GM19372 (cell line): ENCODE measurements around the gene MYADM.
"Not testable (repeated sequence)": the region's sequence is repeated elsewhere in the genome, so short reads cannot be mapped to it uniquely, and the experiment has no call there.

ENCODE experiments used
- ATAC-seq: cut with Tn5 transposase; IDR thresholded peaks from one replicate; pipeline ENCODE4 v1.9.1; 2021; ENCODE audit warnings: mild to moderate bottlenecking, low read depth, moderate library complexity; ENCODE audit not compliant: unreplicated experiment

Gene MYADM

DNA sequence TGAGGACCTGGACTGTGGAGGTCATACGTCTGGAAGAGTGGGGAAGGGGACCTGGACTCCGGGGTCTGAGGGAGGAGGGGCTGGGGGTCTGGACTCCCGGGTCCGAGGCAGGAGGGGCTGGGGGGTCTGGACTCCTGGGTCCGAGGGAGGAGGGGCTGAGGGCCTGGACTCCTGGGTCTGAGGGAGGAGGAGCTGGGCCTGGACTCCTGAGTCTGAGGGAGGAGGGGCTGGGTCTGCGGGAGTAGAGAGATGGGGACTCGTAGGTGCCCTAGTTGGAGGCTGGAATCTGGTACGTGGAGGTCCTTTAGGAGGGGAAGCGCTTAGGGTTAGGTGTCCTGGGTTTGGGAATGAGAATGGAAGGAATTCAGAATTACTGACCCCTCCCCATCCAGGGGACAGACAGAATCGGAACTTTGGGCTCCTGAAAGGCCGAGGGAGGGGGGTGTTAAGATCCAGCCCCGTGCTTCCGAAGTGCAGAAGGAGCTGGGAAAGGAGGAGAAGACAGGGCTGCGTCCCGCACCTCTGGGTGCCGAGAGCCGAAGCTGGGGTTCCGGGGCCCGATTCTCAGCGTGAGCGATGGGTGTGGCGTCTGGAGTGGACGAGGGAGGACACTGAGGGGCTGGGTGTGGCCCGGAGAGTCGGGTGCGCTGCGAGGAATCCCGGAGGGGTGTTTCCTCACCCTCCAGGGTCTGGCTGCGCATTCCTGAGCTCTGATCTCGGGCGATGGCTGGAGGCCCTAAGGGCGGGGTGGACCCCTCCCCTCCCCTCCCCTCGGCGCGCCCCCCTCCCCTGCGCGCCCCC, 608 bp downstream of the MYADM start:
- no peak for ATAC-seq

DNA sequence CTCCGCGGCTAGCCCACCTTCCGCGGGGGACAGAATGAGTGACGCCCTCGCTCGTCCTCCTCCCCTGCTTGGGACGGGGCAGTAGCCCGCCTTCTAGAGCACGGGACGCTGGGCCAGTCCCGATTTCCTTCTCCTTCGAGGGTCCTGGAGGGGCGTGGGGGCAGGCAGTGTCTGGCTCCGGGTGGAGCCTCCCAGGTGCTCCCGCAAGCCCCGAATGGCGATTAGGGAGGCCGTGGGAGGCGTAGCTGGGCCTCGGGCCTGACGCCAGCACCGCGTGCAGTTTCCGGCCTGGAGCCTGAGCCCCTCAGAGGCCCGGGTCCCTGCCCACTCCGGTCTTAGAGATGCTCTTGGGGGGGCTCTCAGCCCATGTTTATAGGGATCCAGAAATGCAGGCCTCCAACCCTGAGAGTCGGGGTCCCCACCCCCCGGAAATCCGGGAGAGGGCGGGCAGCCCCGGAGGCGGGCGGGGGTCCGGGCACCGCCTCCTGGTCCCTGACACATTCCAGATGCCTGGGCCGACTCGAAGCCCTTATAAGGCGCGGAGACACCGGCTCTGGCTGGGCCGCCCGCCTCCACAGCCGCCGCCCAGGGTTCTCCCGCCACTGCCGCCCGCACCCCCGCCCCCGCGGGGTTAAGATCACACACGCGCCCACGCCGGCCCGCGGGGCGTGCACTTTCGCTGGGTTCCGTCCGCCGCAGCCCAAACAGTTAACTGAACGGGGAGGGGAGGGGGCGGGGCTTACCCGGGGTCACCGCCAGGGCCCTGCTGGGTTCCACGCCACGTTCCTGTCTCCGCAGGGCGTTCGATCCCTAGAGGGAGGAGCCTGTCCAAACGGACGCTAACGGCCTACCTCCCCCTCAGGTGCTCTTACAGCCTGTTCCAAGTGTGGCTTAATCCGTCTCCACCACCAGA, 1.5 kb downstream of the MYADM start:
- no peak for ATAC-seq

DNA sequence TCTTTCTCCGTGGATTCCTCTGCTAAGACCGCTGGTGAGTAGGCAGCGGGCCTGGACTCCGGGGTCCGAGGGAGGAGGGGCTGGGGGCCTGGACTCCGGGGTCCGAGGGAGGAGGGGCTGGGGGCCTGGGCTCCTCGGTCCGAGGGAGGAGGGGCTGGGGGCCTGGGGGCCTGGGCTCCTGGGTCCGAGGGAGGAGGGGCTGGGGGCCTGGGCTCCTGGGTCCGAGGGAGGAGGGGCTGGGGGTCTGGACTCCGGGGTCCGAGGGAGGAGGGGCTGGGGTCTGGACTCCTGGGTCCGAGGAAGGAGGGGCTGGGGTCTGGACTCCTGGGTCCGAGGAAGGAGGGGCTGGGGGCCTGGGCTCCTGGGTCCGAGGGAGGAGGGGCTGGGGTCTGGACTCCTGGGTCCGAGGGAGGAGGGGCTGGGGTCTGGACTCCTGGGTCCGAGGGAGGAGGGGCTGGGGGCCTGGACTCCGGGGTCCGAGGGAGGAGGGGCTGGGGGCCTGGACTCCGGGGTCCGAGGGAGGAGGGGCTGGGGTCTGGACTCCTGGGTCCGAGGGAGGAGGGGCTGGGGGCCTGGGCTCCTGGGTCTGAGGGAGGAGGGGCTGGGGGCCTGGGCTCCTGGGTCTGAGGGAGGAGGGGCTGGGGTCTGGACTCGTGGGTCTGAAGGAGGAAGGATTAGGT, 2.3 kb downstream of the MYADM start:
- not testable (repeated sequence) for ATAC-seq

DNA sequence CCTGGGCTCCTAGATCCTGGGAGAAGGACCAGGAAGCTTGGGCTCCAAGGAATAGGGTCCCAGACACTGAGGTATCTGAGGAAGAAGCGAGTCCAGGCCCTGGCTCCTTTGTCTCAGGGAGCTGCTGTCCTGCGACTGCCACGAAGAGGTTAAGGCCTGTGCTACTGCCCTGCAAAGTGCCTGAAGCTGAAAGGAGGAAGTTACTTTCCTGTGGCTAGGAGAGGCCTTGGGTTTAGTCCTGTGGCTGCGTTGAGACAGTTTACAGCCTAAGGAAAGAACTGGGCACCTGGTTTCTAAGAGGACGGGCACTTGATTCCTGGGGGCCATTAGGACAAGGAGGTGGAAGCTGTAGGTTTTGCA, 2.8 kb downstream of the MYADM start:
- no peak for ATAC-seq

DNA sequence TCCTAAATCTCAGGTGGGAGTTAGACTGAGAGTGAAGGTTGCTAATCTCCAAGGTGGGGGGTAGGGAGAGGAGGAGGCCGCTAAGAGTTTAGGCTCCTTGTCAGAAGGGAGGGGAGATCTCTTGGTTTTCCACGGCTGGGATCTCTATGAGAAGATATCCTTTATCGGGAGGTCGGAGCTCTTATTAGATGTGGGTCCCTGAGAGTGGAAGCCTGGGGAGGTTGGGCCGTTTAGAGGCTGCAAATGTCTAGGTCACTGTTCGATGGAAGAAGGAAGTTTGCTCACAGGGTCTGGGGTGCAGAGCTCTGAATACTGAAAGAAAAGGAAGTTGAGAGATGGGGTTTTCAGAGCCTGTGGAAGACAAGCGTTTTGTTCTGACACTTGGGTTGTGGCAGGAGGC, 3.8 kb downstream of the MYADM start:
- no peak for ATAC-seq

DNA sequence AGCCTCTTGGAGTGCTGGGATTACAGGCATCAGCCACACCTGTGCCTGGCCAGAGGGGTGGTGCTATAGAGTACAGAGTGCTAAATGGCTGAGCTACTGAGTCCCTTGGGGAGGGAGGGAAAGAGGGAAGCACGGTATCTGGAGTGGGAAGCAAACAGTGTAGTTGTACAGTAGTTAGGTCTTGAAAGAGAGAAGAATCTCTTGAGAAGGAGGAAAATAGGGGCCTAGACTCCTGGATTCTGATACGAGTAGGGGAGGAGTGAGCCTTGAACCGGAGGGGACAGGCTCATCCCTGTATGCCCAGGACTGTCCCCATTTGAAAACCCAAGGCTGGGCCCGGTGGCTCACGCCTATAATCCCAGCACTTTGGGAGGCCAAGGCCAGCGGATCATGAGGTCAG, 5.1 kb downstream of the MYADM start:
- no peak for ATAC-seq

DNA sequence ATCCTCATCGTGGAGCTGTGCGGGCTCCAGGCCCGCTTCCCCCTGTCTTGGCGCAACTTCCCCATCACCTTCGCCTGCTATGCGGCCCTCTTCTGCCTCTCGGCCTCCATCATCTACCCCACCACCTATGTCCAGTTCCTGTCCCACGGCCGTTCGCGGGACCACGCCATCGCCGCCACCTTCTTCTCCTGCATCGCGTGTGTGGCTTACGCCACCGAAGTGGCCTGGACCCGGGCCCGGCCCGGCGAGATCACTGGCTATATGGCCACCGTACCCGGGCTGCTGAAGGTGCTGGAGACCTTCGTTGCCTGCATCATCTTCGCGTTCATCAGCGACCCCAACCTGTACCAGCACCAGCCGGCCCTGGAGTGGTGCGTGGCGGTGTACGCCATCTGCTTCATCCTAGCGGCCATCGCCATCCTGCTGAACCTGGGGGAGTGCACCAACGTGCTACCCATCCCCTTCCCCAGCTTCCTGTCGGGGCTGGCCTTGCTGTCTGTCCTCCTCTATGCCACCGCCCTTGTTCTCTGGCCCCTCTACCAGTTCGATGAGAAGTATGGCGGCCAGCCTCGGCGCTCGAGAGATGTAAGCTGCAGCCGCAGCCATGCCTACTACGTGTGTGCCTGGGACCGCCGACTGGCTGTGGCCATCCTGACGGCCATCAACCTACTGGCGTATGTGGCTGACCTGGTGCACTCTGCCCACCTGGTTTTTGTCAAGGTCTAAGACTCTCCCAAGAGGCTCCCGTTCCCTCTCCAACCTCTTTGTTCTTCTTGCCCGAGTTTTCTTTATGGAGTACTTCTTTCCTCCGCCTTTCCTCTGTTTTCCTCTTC, 6.3 kb downstream of the MYADM start:
- ATAC-seq = no peak

DNA sequence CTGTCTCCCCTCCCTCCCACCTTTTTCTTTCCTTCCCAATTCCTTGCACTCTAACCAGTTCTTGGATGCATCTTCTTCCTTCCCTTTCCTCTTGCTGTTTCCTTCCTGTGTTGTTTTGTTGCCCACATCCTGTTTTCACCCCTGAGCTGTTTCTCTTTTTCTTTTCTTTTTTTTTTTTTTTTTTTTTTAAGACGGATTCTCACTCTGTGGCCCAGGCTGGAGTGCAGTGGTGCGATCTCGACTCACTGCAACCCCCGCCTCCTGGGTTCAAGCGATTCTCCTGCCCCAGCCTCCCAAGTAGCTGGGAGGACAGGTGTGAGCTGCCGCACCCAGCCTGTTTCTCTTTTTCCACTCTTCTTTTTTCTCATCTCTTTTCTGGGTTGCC, 6.9 kb downstream of the MYADM start:
- no peak for ATAC-seq

DNA sequence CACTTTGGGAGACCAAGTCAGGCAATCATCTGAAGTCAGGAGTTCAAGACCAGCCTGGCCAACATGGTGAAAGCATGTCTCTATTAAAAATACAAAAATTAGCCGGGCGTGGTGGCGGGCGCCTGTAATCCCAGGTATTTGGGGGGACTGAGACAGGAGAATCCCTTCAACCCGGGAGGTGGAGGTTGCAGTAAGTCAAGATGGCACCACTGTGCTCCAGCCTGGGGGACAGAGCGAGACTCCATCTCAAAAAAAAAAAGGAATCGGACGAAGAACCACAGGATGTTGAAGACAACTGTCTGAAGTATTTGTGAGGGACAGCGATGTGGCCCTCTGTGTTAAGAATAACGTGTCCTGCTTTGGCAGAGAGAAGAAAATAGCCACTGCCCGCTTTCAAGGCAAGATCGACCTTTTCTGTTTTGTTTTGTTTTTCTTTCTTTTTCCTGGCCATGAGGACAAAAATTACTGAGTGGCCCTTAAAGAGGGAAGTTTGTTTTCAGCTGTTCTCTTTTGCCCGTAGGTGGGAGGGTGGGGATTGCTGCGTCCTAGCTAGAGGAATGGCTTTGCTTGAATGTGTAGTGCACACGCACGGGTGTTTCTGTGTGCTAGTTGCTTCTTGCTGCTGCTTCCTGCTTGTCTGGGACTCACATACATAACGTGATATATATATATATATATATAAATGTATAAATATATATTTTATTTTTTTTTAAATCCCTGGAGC, 8.1 kb downstream of the MYADM start:
- no peak for ATAC-seq

DNA sequence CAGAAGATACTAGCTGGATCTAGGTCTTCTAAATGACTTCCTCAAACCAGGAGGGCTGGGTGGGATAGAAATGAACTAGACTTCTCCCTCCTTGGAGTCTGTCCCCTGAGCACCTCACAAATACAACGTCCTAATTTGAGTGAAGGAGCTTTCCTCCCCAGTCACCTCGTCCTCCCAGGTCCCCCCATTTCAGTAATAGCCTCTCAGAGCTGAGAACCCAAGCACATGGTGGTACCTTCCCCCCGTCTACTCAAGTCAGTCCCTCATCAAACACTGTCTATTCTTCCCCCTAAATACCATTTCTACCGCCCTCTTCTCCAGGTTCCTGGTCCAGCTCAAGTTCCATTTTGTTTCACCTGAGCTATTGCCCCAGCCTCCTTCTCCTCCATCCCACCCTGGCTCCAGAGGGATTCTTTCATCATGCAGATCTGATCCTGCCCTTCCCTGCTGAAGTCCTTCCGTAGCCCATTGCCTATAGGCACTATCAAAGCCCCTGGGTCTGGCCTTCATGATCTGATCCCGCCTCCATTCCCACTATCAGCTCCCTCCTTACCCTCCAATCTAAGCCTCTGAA, 9.1 kb downstream of the MYADM start:
- no peak for ATAC-seq

DNA sequence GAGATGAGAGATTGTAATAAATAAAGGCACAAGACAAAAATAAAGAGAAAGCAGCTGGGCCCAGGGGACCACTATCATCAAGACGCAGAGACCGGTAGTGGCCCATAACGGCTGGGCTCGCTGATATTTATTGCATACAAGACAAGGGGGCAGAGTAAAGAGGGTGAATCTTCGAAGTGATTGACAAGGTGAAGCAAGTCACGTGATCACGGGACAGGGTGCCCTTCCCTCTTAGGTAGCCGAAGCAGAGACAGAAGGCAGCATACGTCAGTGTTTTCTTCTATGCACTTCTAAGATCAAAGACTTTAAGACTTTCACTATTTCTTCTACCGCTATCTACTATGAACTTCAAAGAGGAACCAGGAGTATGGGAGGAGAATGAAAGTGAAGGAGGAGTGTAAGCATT, 9.7 kb downstream of the MYADM start:
- no peak for ATAC-seq

DNA sequence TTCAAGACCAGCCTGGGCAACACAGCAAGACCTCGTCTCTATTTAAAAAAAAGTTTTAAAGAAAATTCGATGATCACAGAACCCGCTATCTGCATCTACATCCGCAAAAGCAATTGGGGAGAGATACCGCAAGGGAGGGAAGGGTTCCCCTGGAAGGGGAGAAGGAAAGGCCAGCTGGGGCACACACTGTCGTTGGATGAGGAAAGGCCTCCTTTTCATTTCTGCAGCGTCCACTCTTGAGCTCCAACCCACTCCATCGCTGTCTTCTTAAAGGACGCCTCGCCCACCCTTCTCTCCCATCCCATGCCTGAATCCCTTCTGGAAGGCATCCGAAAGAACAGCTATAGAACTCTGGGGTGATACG, 11.1 kb downstream of the MYADM start:
- ATAC-seq = no peak

DNA sequence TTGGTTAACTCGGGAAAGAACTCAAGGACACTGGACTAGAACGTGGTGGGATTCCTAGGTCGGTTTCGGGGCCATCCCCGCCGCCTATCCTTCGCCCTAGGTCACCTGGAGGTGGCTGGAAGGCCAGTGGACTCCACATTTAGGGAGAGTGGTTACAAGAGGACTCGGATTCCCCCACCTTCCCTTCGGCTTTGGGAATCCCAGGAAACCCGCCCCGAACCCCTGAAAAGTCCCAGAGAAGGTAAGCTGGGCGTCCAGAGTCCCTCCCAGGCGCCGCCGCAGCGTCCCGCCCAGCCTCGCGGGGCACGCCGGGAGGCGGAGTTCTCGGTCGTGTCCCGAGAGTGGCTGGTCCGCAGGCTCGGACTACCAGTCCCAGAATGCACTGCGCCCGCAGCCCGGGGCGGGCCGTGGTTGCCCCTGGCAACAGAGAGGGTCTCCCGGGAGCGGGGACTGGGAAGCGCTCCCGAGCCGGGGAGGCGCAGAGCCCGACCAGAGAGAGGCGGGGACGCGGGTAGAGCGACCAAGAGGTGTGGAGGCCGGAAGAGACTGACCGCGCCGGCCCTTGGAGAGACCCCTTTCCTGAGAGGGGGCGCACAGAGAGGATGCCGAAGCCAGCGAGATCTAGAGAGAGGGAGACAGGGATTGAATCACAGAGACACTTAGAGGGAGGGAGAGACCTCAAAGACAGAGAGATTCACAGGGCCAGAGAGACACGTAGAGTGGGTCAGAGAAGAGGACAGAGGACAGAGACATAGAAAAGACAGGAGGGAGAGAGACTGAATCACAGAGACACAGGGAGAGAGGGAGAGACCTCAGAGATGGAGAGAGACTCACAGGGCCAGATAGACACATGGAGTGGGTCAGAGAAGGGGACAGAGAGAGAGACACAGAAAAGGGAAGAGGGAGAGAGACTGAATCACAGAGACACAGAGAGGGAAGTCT, 11.7 kb downstream of the MYADM start:
- ATAC-seq = no peak

DNA sequence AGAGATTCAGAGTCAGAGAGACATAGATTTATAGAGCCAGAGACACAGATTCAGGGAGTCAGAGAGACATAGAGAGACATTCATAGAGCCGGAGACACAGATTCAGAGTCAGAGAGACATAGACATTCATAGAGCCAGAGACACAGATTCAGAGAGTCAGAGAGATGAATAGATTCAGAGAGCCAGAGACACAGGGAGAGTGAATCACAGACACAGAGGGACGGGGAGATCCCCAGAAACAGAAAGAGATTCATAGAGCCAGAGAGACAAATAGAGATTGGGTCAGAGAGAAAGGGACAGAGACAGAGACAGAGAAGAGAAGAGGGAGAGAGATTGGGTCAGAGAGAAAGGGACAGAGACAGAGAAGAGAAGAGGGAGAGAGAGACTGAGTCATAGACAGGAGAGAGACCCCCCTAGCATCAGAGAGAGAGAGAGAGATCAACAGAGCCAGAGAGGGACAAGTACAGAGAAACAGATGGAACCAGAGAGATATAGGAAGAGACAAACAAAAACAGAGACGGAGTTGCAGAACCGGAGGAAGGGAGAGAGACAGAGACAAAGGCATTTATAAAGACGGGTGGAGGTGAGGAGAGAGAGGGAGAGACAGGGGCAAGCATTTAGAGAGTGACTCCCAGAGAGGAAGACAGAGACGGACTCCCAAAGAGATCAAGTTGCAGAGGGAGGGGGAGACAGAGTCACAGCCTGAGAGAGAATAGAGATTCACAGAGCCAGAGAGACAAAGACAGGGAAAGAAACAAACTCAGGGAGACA, 13.2 kb downstream of the MYADM start:
- ATAC-seq = no peak

DNA sequence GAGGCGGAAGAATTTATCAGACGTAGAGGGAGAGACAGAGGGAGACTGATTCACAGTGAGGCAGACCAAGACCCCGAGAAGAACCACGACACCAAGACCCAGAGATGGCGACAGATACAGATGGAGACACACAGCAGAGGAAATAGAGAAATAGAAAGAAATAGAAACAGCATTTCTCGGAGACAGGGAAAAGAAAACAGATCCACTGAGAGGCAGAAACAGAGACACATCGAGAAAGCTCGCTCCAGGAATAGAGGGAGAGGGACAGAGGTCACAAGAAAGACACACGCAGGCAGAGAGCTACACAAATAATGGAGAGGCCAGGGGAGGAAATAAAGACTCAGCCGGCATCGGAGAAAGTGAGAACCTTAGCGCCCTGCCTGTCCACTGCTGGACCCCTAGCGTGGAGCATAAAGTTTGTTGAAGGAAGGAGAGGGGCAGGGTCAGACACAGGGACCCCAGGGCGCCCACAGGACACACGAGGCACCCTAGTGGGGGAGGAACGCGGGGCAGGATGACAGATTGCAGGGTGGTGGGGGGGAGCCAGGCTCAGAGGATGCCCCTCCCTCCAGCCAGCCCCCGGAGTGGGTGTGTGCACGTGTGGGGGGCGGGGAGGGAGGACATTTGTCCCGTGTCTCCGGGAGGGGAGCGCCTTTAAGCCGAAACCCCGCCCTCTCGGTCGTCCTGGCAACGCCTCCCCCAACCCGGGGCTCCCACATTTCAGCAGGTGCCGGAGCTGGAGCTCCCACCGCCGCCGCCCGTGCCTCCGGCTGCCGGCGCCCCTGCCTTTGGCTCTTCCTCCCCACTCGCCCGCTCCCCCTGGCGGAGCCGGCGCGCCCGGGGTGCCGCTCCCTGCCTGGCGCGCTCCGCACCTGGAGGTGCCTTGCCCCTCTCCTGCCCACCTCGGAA, 14.1 kb downstream of the MYADM start, which contains the start of gene PRKCG:
TSS of gene PRKCG (plus strand) at position 716 of the 909 bp plus-strand sequence. CDS start 298 bp downstream, outside the sequence.
- ATAC-seq = no peak

DNA sequence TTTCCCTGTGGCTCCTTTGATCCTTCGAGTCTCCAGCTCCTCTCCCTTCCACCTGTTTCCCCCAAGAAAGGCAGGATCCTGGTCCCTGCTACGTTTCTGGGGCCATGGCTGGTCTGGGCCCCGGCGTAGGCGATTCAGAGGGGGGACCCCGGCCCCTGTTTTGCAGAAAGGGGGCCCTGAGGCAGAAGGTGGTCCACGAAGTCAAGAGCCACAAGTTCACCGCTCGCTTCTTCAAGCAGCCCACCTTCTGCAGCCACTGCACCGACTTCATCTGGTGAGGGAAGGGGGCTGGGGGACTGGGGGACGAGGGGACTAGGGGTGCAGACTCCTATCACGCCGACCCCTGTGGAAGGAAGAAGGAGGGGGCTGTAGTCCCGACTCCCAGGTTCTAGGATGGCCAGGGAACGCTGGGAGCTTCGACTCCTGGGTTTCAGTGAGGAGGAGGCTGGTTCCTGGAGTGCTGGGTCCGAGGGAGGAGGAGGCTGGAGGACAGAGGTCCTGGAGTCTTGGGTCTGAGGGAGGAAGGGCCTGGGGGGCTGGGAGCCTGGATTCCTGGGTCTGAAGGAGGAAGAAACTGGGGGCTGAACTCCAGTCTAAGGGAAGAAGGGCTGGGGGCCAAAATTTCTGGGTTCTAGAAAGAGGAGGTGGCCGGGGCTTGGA, 14.8 kb downstream of the MYADM start:
- ATAC-seq = no peak
